RWPE1 (cell line): ENCODE measurements around the gene ANKS1A.
"Not testable (repeated sequence)": the region's sequence is repeated elsewhere in the genome, so short reads cannot be mapped to it uniquely, and the experiment has no call there.

ENCODE experiments used
- CTCF ChIA-PET: fragments of 350-600 bp; sonication (Branson Sonifier 250); formaldehyde crosslinking; extraction: SDS; loops from one replicate; lab custom pipeline; 2021; lab: Yijun Ruan, JAX
- POLR2A ChIA-PET: fragments of 400-600 bp; formaldehyde crosslinking; extraction: SDS; loops from one replicate; lab custom pipeline; 2020; ENCODE audit warnings: antibody characterized with exemption; ENCODE audit not compliant: low non-redundant PET; lab: Yijun Ruan, JAX
- DNase-seq: peaks from one replicate; pipeline ENCODE4 v3.0.0; 2012; ENCODE audit warnings: low spot score
- H3K27ac ChIP-seq: fragments of 450-650 bp; 2 replicates; pipeline ENCODE4 v1.5.1; 2017
- CTCF ChIP-seq: fragments of 450-650 bp; conservative IDR thresholded peaks from 2 replicates; pipeline ENCODE4 v1.5.1; 2017; ENCODE audit warnings: low read depth, mild to moderate bottlenecking

The ANKS1A gene

DNA sequence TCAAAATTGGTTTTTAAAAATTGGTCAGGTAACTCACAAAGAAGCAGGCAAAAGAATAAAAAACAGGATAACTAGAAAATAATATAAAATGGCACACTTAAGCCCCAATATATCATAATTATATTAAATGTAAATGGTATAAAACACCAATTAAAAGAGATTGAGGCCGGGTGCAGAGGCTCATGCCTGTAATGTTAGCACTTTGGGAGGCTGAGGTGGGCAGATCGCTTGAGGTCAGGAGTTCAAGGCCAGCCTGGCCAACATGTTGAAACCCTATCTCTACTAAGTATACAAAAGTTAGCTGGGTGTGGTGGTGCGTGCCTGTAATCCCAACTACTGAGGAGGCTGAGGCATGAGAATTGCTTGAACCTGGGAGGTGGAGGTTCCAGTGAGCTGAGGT, 216.0 kb downstream of the ANKS1A start:
- H3K27ac ChIP-seq = no peak overlapping the region
- TF ChIP-seq CTCF = no peak
- ChIA-PET CTCF (no interaction called here), POLR2A (no interaction called here)
- no peak for DNase-seq

GRCh38 chr6:35106061-35106460, 217.0 kb downstream of the ANKS1A start:
- POLR2A ChIA-PET = not testable (repeated sequence)
- CTCF ChIA-PET = interaction anchor here (0.5 to 0.6 kb wide), 2 partner anchors 15 to 344 kb away, joined by 3 to 4 read pairs; no protein-coding TSS in a partner anchor

GRCh38 chr6:35107208-35107607, 218.2 kb downstream of the ANKS1A start:
- H3K27ac ChIP-seq, POLR2A ChIA-PET, DNase-seq: not testable (repeated sequence)
- CTCF ChIA-PET = interaction anchor here (0.7 kb wide), 1 partner anchor 33 kb away, joined by 3 read pairs; no protein-coding TSS in a partner anchor

More at GRCh38 chr6:35106061-35106460, 217.0 kb downstream of the ANKS1A start:
- DNase-seq, H3K27ac ChIP-seq: not testable (repeated sequence)

GRCh38 chr6:35107761-35108160, 218.7 kb downstream of the ANKS1A start:
- POLR2A ChIA-PET, DNase-seq, H3K27ac ChIP-seq: not testable (repeated sequence)
- CTCF ChIA-PET = interaction anchor here (0.7 kb wide), 1 partner anchor 32 kb away, joined by 3 read pairs; no protein-coding TSS in a partner anchor

DNA sequence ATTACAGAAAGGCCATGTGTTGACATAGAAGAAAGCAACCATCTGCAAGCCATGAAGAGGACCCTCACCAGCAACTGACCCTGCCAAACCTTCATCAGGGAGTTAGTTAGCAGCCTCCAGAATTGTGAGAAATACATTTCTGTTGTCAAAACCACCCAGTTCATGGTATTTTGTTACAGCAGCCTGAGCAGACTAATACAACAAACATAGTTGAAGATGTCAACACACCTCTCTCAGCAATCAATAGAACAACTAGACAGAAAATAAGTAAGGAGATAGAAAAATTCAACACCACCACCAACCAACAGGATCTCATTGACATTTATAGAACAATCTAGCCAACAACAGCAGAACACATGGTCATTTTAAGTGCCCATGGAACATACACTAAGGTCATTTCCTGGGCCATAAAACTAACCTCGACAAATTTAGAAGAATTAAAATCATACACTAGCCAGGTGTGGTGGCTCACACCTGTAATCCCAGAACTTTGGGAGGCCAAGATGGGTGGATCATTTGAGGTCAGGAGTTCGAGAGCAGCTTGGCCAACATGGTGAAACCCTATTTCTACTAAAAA, 219.3 kb downstream of the ANKS1A start:
- ChIA-PET CTCF (no interaction called here), POLR2A (no interaction called here)
- TF ChIP-seq CTCF = no peak
- no peak overlapping the region for H3K27ac ChIP-seq
- no peak for DNase-seq

- ChIA-PET POLR2A (no interaction called here), CTCF (interaction anchor here (0.7 kb wide), 1 partner anchor 249 kb away, joined by 4 read pairs; no protein-coding TSS in a partner anchor)
- DNase-seq = no peak
- no peak overlapping the region for H3K27ac ChIP-seq
- TF ChIP-seq CTCF = no peak
Measured at GRCh38 chr6:35120746-35121145, 231.7 kb downstream of the ANKS1A start.

DNA sequence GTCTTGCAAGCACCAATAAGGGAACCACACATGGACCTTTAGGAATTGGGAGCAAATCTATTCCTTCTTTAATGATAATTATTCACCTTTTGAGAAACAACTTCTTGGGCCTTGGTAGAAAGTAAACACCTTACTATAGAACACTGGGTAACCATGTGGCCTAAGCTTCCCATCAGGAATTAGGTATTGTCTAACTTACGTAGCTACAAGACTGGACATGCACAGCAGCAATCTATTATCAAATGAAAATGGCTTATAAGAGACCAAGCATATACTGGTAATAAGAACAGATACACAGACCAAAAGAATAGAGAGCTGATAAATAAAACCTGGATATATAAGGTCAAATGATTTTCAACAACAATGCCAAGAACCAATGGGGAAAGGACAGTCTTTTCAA, 235.3 kb downstream of the ANKS1A start:
- DNase-seq = no peak
- ChIA-PET POLR2A (no interaction called here), CTCF (interaction anchor here (0.6 to 1.0 kb wide), 2 partner anchors 57 to 116 kb away, joined by 3 read pairs; no protein-coding TSS in a partner anchor)
- no peak overlapping the region for H3K27ac ChIP-seq
- no peak for TF ChIP-seq CTCF

- DNase-seq = no peak
- POLR2A ChIA-PET = interaction anchor here (0.6 kb wide), 1 partner anchor 240 kb away, joined by 3 read pairs; the partner anchor contains the start of gene TAF11
- TF ChIP-seq CTCF = no peak
- H3K27ac ChIP-seq = no peak overlapping the region
- CTCF ChIA-PET = interaction anchor here (0.7 kb wide), 1 partner anchor 12 kb away, joined by 3 read pairs; no protein-coding TSS in a partner anchor
Measured at GRCh38 chr6:35128042-35128441, 239.0 kb downstream of the ANKS1A start.
